Measurements from ENCODE around the gene NKIRAS2.

DNA sequence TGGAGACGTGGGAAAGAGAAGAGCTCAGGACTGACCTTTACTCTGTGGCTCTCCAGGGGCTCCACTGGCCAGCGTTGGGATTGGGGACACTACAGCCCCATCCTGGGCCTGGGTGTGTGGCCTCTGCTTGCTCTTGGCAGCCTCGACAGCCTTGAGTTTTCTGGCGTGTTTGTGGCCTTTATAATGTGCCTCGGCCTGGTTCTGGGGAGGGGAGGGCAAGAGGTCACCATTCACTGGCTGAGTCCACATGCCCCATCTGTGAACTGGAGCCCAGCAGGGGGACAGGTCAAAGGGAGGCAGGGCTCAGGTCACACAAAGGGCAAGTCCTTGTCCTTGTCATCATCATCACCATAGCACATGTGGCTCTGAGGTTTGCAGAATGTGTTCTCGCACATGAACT lies 11.7 kb downstream of the NKIRAS2 start:
- no peak for TF ChIP-seq RAD21 (IDR thresholded peaks at IDR 0.05)
- TF ChIP-seq, protein P1, sequence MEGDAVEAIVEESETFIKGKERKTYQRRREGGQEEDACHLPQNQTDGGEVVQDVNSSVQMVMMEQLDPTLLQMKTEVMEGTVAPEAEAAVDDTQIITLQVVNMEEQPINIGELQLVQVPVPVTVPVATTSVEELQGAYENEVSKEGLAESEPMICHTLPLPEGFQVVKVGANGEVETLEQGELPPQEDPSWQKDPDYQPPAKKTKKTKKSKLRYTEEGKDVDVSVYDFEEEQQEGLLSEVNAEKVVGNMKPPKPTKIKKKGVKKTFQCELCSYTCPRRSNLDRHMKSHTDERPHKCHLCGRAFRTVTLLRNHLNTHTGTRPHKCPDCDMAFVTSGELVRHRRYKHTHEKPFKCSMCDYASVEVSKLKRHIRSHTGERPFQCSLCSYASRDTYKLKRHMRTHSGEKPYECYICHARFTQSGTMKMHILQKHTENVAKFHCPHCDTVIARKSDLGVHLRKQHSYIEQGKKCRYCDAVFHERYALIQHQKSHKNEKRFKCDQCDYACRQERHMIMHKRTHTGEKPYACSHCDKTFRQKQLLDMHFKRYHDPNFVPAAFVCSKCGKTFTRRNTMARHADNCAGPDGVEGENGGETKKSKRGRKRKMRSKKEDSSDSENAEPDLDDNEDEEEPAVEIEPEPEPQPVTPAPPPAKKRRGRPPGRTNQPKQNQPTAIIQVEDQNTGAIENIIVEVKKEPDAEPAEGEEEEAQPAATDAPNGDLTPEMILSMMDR (IDR thresholded peaks at IDR 0.05; ENCODE audit: low read depth, low read length, missing input control) = no peak
- TF ChIP-seq SP1 (IDR thresholded peaks at IDR 0.05) = peak; percentile 61
- peak; percentile 26 to 62 for TF ChIP-seq HNF4A (conservative IDR thresholded peaks at IDR 0.05)
- no peak for TF ChIP-seq YY1 (IDR thresholded peaks at IDR 0.05)
- no peak for TF ChIP-seq TAF1 (conservative IDR thresholded peaks at IDR 0.05)
- TF ChIP-seq NR2F2 (IDR thresholded peaks at IDR 0.05) = peak; percentile 89
- TF ChIP-seq, protein P2, sequence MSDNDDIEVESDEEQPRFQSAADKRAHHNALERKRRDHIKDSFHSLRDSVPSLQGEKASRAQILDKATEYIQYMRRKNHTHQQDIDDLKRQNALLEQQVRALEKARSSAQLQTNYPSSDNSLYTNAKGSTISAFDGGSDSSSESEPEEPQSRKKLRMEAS (IDR thresholded peaks at IDR 0.05) = no peak
- TF ChIP-seq RXRA (IDR thresholded peaks at IDR 0.05) = peak; percentile 74 to 96
- TF ChIP-seq FOXA1 (IDR thresholded peaks at IDR 0.05) = no peak
